ENCODE measurements around the gene PACS1.

Gene PACS1

GRCh38 chr11:66189031-66189745 is 119.1 kb downstream of the PACS1 start:
- no peak for DNase-seq

DNA sequence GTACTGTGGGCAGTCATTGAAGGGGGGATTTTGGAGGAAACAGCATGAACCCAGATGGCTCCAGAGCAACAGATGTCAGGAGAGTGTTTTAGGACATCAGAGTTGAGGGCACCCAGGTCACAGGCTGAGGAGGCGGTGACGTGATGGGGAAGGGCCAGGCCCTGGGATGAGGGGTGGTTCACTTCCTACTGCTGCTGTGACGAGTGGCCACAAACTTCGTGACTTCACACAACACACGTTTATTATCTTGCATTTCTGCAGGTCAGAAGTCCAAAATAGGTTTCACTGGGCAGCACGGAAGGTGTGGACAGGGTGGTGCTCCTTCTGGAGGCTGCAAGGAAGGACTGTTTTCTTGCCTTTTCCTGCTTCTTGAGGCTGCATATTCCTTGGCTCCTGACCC is 120.7 kb downstream of the PACS1 start:
- no peak for DNase-seq

- DNase-seq, result no peak
Measured at GRCh38 chr11:66192181-66192863, 122.2 kb downstream of the PACS1 start.

- DNase-seq, result no peak
Measured at GRCh38 chr11:66194391-66194790, 124.3 kb downstream of the PACS1 start.

GRCh38 chr11:66195867-66196266 is 125.8 kb downstream of the PACS1 start:
- no peak for DNase-seq

DNA sequence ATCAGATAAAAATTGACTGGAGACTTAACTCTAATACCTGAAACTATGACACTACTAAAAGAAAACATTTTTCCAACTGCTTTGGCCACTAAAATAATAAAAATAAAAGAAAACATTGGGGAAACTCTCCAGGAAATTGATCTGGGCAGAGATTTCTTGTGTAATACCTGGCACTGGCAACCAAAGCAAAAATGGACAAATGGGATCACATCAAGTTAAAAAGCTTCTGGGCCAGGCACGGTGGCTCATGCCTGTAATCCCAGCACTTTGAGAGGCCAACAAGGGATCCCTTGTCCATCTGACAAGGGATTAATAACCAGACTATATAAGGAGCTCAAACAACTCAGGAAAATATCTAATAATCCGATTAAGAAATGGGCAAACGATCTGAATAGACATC is 133.8 kb downstream of the PACS1 start:
- no peak for DNase-seq

- no peak for DNase-seq
Measured at GRCh38 chr11:66204412-66204811, 134.3 kb downstream of the PACS1 start.

- no peak for DNase-seq
Measured at GRCh38 chr11:66207816-66208215, 137.7 kb downstream of the PACS1 start.

- DNase-seq, result no peak
Measured at GRCh38 chr11:66211100-66211499, 141.0 kb downstream of the PACS1 start.

GRCh38 chr11:66216911-66217310 is 146.8 kb downstream of the PACS1 start:
- DNase-seq, result no peak

DNA sequence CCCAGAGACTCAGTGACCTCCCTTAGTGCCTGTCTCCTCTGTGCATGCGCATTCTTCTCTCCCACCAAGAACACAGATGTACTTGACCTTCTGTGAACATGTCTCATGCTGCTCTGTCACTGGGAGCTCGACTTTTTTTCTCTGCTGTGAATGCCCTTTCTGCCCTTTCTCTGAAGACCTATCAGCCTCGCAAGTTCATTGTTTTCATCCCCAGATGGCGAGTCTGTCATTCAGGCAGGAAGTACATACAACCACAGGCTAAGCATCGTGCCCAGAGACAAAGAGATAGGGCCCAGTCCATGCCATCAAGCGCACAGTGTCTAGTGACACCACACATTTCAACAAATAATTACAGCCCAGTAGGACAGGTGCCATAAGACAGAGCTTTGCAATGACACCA is 148.0 kb downstream of the PACS1 start:
- no peak for DNase-seq

GRCh38 chr11:66218846-66219620 is 149.0 kb downstream of the PACS1 start:
- DNase-seq, result no peak

- DNase-seq, result no peak
Measured at GRCh38 chr11:66219846-66220565, 149.9 kb downstream of the PACS1 start.

DNA sequence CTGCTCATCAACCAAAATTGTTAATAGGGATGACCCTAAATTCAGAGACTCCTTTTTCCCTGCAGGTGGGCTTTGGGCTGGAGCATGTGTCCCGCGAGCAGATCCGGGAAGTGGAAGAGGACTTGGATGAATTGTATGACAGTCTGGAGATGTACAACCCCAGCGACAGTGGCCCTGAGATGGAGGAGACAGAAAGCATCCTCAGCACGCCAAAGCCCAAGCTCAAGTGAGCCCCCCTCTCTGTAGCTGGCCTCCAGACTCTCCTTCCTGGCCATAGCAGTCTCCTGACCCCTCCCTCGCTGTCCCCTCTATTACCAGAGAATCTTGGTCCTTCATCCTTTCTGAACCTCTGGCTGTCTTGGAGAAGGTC is 150.5 kb downstream of the PACS1 start:
- no peak for DNase-seq

- no peak for DNase-seq
Measured at GRCh38 chr11:66221012-66221411, 150.9 kb downstream of the PACS1 start.

GRCh38 chr11:66221726-66222236 is 151.7 kb downstream of the PACS1 start:
- no peak for DNase-seq

GRCh38 chr11:66222358-66223149 is 152.5 kb downstream of the PACS1 start:
- DNase-seq, result peak; percentile 84

DNA sequence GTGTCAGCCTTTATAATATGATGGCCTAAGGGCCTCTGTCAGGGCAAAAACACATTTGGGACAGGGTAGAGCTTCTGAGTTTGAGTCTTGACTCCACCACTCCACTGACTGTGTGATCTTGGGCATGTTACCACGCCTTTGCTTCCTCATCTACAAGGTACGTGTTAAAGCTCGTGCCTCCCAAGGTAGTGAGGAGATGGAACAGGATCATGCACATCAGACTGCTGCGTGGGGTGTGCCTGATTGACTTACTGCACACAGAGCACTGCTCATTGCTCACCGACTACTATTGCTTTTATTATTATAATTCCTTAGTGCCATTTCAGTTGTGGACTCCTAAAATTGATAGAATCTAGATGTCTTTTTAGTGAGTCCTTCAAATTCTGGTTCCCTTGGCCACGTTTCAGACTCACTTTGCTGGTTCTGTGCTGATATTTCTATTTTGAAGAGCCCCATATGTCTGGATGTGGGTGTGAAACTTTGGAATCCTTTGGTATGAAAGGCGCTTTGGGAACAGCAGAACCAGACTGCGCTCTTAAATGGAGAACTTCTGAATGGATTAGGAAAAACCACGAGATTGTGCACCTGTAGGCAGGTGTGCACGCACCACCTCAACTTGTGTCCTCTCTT is 154.3 kb downstream of the PACS1 start:
- DNase-seq, result no peak

- no peak for DNase-seq
Measured at GRCh38 chr11:66225066-66225465, 155.0 kb downstream of the PACS1 start.

GRCh38 chr11:66226101-66226500 is 156.0 kb downstream of the PACS1 start:
- DNase-seq, result no peak

DNA sequence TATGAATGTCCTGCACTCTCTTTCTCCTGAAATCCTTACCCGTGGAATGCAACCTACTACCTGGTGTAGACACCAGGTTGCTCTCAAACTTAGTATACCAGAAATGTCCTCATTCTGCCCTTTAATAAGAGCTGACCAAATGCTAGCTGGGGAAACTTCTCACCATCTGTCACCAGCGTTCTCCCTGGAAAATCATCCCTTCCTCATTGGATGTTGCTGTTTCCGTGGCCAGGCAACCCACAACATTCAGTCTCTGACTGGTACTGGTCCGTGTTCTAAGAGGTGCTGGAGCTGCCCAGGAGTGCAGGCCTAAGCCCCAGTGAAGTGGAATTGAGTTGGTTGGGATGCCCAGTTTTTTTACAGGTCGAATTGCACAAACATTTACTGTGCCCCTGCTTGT is 157.6 kb downstream of the PACS1 start:
- DNase-seq, result no peak

- DNase-seq, result no peak
Measured at GRCh38 chr11:66228521-66228920, 158.4 kb downstream of the PACS1 start.
